A673 (cell line): ENCODE results near the gene ENDOD1. TPM values are rescaled to one million over a fixed set of nuclear protein-coding genes. Genes with fewer than 3 reads are reported as not detected.

Experiments used
- BruUV-seq: library from RNA; stranded (reverse); fragments of 400-500 nt; replicated peaks from 2 replicates; lab custom pipeline; 2021; lab: Mats Ljungman, UMichigan
- CTCF ChIA-PET: fragments of 300-600 bp; sonication (Branson Sonifier 250); formaldehyde crosslinking; loops from one replicate; lab custom pipeline; 2022; ENCODE audit warnings: antibody characterized with exemption; lab: Charles Lee
- POLR2A ChIA-PET: fragments of 300-600 bp; sonication (Branson Sonifier 250); formaldehyde crosslinking; loops from one replicate; lab custom pipeline; 2022; ENCODE audit warnings: antibody characterized with exemption; ENCODE audit not compliant: low non-redundant PET; lab: Charles Lee
- DNase-seq: peaks from one replicate; pipeline ENCODE4 v3.0.0-alpha.2; 2015; ENCODE audit warnings: low spot score
- H3K27ac ChIP-seq: fragments of 200-600 bp; sonication (generic); 2 replicates; pipeline ENCODE4 v1.5.1; 2016; ENCODE audit warnings: mixed run types, low read depth, mild to moderate bottlenecking, mixed read lengths, antibody characterized with exemption, low read length; ENCODE audit not compliant: poor library complexity, severe bottlenecking
- H3K27me3 ChIP-seq: fragments of 200-600 bp; sonication (generic); replicated peaks from 2 replicates; pipeline ENCODE4 v1.6.1; 2017; ENCODE audit warnings: mixed run types, low read depth, mild to moderate bottlenecking, mixed read lengths, antibody characterized with exemption, low read length; ENCODE audit not compliant: insufficient read depth, poor library complexity
- H3K36me3 ChIP-seq: fragments of 200-600 bp; sonication (generic); 2 replicates; pipeline ENCODE4 v1.6.1; 2016; ENCODE audit warnings: mixed run types, mild to moderate bottlenecking, mixed read lengths, antibody characterized with exemption, low read length; ENCODE audit not compliant: insufficient read depth, poor library complexity, severe bottlenecking
- H3K4me1 ChIP-seq: fragments of 200-600 bp; sonication (generic); 2 replicates; pipeline ENCODE4 v1.6.1; 2017; ENCODE audit warnings: mixed run types, mild to moderate bottlenecking, mixed read lengths, antibody characterized with exemption, low read length; ENCODE audit not compliant: insufficient read depth, poor library complexity, severe bottlenecking
- H3K4me3 ChIP-seq: fragments of 200-600 bp; sonication (generic); 2 replicates; pipeline ENCODE4 v1.5.1; 2016; ENCODE audit warnings: low read depth, mixed run types, mild to moderate bottlenecking, mixed read lengths, low read length; ENCODE audit not compliant: poor library complexity, severe bottlenecking
- H3K9me3 ChIP-seq: fragments of 200-600 bp; sonication (generic); 2 replicates; pipeline ENCODE4 v1.6.1; 2016; ENCODE audit warnings: mixed run types, low read depth, mild to moderate bottlenecking, mixed read lengths, antibody characterized with exemption, low read length; ENCODE audit not compliant: poor library complexity, severe bottlenecking
- EZH2 ChIP-seq: fragments of 200-600 bp; sonication (generic); IDR thresholded peaks from 2 replicates; pipeline ENCODE4 v1.6.1; 2017; ENCODE audit warnings: borderline replicate concordance, low read depth, mild to moderate bottlenecking, mixed read lengths, antibody characterized with exemption, low read length; ENCODE audit not compliant: poor library complexity, severe bottlenecking
- intact Hi-C: fragments of 100-400 bp; cut with micrococcal nuclease; formaldehyde crosslinking; loops from one replicate; pipeline ENCODE4 v1.10.0; 2022; ENCODE audit not compliant: unreplicated experiment
- total RNA-seq: library from RNA; stranded (reverse); gene quantifications from 2 replicates; pipeline ENCODE4 v1.2.3, GENCODE V29; 2021
- TF ChIP-seq, protein P1 (sequence below): fragments of 300-800, 200-600 bp; sonication (generic); conservative IDR thresholded peaks from 2 replicates; pipeline ENCODE4 v1.5.1; 2017; ENCODE audit warnings: low read depth, mild to moderate bottlenecking, antibody characterized with exemption, low read length, moderate library complexity, mixed read lengths

Gene ENDOD1
- total RNA-seq, 1 experiment from 2014 or later, result 7.3 TPM

DNA sequence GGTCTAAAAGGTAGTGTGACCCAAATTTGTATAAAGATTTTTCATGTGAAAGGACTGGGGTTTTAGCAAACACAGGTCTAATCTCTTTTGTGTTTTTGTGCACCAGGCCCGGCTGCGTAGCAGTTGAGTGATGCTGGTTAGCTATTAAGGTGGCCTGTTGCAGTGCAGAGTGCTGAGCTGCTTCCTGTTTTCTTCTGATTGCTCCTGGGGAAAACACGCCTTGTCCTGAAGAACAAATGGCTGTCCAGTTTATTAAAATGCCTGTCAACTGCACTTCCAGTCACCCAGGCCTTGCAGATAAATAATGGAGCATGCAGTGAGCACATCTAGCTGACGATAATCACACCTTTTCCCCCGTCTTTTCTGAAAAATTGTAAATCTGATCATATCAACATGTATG, 21.1 kb upstream of the ENDOD1 start:
- peaks cover 9% of the 10 kb centered on the region for H3K4me1 ChIP-seq
- DNase-seq, result peak; percentile 95
- CTCF ChIA-PET, result interaction anchor here (0.6 kb wide), 1 partner anchor 39 kb away, joined by 3 read pairs; no protein-coding TSS in a partner anchor

DNA sequence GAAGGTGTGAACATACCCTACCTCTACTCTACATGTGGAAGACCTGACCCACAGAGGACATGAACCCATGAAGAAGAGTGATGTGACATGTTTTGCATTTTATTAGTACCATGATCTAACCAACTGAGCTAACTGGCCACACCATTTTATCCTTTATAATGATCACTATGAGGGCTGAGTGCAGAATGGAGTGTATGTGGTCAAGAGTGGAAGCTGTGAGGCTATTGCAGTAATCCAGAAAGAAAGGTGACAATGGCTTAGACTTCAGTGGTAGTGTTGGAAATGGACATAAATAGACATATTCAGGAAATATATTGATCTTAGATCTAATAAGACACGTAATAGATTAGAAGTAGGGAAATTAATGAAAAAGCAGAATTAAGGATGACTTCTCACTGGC, 19.2 kb upstream of the ENDOD1 start:
- ChIA-PET CTCF (no interaction called here), POLR2A (no interaction called here)
- BruUV-seq, result no TSS peak
- Histone ChIP-seq H3K36me3 (no peaks in the 10 kb centered on the region), H3K27ac (no peak overlapping the region), H3K27me3 (no peaks in the 10 kb centered on the region), H3K4me1 (peaks cover 18% of the 10 kb centered on the region), H3K9me3 (no peaks in the 10 kb centered on the region), H3K4me3 (no peak overlapping the region)
- intact Hi-C loops, result no loop called here
- no peak for DNase-seq
- TF ChIP-seq, protein P1, sequence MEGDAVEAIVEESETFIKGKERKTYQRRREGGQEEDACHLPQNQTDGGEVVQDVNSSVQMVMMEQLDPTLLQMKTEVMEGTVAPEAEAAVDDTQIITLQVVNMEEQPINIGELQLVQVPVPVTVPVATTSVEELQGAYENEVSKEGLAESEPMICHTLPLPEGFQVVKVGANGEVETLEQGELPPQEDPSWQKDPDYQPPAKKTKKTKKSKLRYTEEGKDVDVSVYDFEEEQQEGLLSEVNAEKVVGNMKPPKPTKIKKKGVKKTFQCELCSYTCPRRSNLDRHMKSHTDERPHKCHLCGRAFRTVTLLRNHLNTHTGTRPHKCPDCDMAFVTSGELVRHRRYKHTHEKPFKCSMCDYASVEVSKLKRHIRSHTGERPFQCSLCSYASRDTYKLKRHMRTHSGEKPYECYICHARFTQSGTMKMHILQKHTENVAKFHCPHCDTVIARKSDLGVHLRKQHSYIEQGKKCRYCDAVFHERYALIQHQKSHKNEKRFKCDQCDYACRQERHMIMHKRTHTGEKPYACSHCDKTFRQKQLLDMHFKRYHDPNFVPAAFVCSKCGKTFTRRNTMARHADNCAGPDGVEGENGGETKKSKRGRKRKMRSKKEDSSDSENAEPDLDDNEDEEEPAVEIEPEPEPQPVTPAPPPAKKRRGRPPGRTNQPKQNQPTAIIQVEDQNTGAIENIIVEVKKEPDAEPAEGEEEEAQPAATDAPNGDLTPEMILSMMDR, result no peak
- TF ChIP-seq EZH2, result no peak

More for the DNA sequence above, 21.1 kb upstream of the ENDOD1 start:
- BruUV-seq, result no TSS peak
- intact Hi-C loops, result loop anchor here (1.0 to 10.0 kb wide), 6 partner anchors 70 to 1359 kb away; no protein-coding TSS in a partner anchor
- POLR2A ChIA-PET, result interaction anchor here (0.6 kb wide), 1 partner anchor 721 kb away, joined by 3 read pairs; the partner anchor contains the start of gene FAM76B
- Histone ChIP-seq H3K27me3 (no peaks in the 10 kb centered on the region), H3K9me3 (no peaks in the 10 kb centered on the region), H3K27ac (peak overlapping the region; percentile 86), H3K4me3 (peak overlapping the region; percentile 68), H3K36me3 (no peaks in the 10 kb centered on the region)
- TF ChIP-seq EZH2, result no peak
- TF ChIP-seq, protein P1, result no peak

DNA sequence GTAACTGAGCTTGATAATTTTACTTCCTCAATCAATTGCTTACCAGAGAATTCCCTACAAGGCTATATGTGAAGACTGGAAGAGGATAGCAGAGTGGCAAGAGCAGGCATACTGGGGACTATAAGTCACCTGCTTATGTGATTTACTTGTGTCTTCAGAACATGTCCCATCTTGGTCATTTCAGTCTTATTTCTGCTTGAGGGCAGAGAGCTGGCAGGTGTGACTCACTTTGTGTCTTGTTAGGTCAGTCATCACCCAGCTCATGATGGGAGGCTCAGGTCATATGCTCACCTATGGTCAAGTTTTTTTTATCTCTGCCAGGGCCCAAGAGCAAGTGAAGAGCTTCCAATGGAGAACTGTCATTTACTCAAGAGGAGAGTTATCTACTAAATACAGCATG, 16.7 kb upstream of the ENDOD1 start:
- ChIA-PET POLR2A (no interaction called here), CTCF (no interaction called here)
- H3K27me3 ChIP-seq, result no peaks in the 10 kb centered on the region
- BruUV-seq, result no TSS peak
- H3K36me3 ChIP-seq, result no peaks in the 10 kb centered on the region
- intact Hi-C loops, result no loop called here
- H3K4me1 ChIP-seq, result peaks cover 18% of the 10 kb centered on the region
- TF ChIP-seq, protein P1, result no peak
- TF ChIP-seq EZH2, result no peak
- DNase-seq, result no peak
- H3K4me3 ChIP-seq, result no peak overlapping the region
- no peaks in the 10 kb centered on the region for H3K9me3 ChIP-seq
- no peak overlapping the region for H3K27ac ChIP-seq
